ENCODE data around the gene PLXDC2.

DNA sequence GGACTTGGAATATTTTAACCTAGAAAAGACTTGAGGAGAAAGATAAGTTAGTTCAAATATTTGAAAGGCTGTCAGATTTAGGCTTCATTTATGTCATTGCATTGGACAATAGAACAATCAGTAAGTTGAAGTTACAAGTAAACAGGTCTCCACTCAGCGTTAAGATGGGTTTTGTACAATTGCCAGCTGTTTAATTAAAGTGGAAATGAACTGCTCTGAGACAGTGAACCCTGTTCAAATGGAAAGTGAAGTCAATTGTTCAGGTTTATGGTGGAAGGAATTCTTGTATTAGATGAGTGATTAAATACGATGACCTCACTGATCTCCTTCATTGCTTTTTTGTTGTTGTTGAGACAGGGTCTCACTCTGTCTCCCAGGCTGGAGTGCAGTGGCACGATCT is 151.7 kb downstream of the PLXDC2 start:
- no peak for TF ChIP-seq POLR2A (IDR thresholded peaks at IDR 0.05; ENCODE audit: low read length)
- no peak for TF ChIP-seq GATA1 (IDR thresholded peaks at IDR 0.05; ENCODE audit: low read depth, low read length)

Data from erythroblast (primary cell).